Measurements from ENCODE around the gene TOX2.

DNA sequence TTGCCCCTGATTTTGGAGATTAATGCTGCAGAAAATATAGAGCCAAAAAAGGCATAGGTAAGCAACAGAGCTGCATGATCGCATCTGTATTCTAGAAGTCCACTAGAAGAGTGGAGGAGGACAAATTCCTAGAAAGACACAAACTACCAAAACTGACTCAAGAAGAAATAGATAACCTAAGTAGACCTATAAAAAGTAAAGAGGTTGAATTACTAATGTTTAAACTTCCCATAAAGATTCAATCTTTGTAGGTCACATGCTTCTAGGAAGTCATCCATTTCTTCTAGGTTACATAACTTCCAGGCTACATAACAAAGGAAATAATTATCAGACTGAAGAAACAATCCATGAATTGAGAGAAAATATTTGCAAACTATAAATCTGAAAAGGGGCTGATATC, 187.9 kb downstream of the TOX2 start:
- TF ChIP-seq, protein P1, sequence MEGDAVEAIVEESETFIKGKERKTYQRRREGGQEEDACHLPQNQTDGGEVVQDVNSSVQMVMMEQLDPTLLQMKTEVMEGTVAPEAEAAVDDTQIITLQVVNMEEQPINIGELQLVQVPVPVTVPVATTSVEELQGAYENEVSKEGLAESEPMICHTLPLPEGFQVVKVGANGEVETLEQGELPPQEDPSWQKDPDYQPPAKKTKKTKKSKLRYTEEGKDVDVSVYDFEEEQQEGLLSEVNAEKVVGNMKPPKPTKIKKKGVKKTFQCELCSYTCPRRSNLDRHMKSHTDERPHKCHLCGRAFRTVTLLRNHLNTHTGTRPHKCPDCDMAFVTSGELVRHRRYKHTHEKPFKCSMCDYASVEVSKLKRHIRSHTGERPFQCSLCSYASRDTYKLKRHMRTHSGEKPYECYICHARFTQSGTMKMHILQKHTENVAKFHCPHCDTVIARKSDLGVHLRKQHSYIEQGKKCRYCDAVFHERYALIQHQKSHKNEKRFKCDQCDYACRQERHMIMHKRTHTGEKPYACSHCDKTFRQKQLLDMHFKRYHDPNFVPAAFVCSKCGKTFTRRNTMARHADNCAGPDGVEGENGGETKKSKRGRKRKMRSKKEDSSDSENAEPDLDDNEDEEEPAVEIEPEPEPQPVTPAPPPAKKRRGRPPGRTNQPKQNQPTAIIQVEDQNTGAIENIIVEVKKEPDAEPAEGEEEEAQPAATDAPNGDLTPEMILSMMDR (IDR thresholded peaks at IDR 0.05): no peak
- TF ChIP-seq POLR2AphosphoS5 (IDR thresholded peaks at IDR 0.05): no peak
